Measurements from ENCODE around the gene TENT5C. TPM values are rescaled to one million over a fixed set of nuclear protein-coding genes. Genes with fewer than 3 reads are reported as not detected.

Gene TENT5C
- total RNA-seq, 1 experiment from 2014 or later, result 0.36 TPM

DNA sequence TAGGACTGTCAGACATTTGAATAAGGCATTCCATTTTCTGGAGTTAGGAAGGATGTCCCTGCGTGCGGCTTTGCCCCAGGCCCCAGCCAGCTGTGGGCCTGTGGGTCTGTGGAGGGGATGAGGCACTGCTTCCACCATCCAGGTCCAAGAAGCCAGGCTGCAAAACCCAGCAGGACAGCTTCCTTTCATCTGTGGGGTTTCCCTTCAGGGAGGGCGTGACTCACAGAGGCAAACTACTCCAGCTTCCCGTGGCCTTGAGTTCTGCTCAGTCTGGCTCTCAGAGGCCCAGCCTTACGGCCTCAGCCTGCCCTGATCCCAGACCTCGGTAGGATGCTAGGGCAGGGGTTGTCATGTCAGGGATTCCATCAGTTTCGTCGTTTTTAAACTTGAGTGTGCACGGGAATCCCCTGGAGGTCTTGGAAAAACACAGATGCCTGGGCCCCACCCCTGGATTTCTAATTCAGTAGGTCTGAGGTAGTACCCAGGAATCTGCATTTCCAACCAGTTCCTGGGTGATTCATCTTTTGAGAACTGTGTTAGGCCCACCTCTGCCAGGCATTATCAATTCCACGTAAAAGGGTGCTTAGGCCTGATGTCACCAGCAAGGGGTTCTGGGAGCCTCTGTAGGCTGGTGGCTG, 32.3 kb upstream of the TENT5C start:
- peak; percentile 27 for DNase-seq (ENCODE audit: low read depth)

DNA sequence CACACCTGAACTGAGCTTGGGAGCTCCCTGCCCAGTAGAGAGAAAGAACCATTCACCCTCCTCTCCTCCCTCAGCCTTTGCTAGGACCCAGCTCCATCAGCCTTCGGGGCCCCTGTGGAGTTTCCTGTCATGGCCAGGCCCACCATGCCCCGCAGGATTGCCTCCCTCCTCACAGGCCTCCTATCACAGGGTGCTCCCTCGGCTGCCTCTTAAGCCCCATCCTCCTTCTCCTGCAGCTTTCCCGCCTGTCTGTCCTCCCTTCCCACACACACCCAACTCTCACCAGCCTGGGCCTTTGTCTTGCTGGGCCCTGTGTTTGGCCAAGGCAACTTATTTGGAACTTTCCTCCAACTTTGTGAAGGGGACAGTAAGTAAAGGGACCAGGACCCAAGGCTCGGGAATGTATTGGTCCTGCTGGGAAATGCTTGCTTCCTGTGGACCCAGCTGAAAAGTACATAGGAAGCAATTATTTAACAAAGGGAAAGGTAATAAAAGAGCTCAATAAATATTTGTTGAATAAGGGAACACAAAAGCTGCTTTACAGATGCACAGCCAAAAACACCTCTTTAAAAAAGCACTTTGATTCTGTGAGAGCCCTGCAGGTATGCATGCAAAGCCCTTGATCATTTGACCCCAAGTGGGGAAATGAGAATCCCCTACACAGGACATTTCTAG, 31.6 kb upstream of the TENT5C start:
- DNase-seq (ENCODE audit: low read depth), result no peak

DNA sequence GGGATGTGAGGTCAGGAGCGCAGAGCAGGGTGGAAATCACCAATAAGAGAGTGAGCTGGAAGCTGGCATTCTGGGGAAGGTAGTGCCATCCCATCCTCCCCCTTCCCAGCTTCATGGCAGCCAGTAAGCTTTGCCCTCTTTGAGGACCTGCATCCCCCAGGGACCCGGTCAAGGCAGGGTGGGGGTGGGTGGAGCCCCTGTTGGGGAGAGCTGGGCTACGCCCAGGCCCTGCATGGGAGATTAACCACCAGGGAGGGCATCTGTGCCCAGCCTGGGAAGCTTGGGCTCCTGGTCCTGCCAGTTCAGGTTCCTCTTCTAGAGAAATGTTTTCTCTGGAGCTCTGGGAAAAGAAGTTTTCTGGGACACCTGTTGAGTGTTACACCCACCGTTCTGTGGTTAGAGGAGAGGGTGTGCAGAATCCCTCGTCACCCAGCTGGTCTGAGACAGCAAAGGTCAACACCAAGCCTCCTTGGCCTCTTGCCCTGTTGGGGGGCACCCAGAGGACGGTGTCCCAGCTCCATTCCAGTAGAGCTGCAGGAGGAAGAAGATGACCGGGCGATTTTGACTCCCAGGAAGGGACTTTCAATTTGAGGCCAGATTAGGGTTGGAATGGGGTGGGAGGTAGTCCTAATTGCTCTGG, 30.1 kb upstream of the TENT5C start:
- DNase-seq (ENCODE audit: low read depth), result no peak

DNA sequence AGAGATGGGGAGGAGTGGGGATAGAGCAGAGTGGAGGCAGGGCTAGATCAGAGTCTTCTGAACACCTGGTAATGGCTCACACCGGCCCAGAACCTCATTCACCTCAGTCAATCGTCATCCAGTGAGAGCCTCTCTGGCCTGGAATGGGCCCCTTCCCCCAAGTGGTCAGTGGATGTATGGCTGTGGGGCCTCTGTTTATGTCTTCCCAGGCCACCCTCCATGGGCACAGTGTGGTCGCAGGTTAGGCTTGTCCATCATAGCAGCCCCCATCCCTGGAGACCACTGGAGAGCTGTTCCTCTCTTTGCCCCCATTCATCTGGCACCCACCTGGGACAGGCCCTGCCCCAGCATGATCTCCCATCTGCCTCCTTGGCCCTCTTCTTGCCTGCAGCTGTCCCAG, 29.6 kb upstream of the TENT5C start:
- no peak for DNase-seq (ENCODE audit: low read depth)

DNA sequence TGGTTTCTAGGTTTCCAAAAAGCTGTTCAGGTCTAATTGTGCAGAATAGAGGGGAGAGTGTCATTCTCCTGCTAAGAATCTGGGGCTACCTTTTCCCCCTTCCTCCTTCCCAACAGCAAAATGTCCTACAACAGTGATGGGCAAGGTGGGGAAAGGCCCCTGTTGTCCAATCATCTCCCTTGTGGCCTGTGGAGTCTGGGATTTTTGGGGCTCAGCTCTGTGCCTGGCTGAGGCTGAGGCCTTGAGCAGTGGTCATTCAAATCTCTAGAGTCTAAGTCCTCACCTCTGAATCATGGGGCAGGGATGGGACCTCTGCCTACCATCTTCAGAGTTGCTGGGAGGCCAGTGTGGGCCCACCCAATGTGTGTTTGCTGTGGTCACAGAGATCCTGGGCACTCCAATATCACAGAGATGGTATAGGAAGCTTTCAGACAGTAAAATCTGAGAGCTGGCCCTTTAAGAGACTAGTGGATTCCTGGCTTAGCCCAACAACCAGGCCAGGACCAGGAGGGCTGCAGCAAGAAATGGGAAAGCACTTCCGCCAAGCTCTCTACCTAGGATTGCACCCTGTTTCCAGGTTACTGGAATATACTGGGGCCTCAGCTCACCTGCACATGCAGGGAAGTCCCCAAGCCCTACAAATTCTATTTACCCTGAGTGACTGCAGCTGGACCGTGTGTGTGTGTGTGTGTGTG, 28.5 kb upstream of the TENT5C start:
- no peak for DNase-seq (ENCODE audit: low read depth)

DNA sequence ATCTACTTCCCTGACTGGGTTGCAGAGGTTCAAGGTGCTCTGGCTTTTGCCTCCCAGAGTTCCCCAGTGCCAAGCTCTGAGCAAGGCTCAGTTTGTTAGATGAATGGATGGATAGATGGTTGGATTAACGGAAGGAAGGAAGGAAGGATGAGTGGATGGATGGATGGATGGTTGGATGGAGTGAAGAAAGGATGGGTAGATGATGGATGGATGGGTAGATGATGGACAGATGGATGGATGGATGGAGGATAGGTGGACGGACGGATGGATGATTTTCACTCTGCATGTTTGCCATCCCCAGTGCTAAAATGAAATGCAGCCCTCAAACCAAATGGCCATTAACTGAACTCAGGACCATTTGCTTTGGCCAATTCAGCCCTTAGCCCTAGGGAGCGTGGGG, 27.4 kb upstream of the TENT5C start:
- no peak for DNase-seq (ENCODE audit: low read depth)

DNA sequence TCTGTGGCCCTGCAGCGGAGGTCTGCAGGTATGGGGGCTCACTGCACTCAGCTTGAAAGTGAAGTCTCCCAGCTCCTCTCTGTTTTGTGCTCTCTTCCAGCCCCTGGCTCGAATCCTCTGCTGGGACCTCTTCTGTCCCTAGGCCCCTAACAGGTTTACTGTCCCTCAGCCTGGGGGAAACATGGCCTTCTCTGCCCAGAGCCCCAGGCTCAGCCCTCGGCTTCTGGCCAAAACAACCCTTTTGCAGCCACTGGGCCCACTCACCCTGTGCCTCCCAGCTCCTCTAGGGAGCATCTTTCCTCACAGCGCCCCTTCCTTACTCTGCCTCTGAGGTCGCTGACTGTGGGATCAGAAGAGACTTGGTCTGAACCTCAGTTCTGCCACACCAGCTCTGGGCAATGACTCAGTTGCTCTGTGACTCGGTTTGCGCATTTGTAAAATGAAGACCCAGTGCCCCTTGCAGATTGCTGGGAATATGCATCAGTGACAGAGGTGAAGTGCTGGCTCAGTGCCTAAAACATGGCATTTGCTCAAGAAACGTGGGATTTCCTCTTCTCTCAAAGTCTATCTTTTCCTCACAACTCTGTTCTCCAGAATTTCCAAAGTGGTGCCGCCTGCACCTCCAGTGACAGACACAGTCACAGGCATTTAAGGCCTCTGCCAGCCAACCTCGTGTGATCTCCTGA, 26.5 kb upstream of the TENT5C start:
- DNase-seq (ENCODE audit: low read depth), result no peak

DNA sequence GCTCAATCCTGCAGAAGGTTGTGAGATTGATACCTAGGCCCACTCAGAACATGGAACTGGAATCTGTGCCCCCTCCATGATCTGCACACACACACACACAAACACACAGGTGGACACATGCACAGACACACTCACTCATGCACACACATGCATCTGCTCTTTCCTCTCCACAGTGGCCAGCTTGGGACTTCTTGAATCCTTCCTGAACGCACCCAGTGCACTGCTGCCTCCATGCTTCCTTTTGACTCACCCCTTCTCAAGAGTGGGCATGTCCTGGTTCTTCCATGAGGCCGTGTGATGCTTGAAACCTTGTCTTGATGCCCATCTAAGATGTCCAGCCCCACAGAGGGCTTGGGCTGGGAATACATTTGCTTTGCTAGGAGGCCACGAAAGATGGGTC, 25.4 kb upstream of the TENT5C start:
- DNase-seq (ENCODE audit: low read depth), result no peak

DNA sequence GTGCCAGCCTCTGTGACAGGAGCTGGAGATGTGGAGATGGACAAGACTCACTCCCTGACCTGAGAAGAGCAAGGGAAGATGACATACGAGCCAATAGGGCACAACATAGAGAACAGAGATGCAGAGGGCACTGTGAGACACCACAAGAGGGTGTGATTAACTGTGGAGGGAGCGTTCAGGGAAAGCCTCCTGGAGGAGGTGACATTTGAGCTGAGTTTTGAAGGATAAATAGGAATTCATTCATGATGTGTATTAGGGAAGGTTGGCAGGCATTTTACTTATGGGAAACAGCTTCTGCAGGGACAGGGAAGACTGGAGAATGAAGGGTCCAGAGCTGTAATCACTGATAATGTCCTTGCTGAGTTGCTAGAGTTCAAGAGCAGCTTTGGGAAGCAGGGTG, 25.0 kb upstream of the TENT5C start:
- DNase-seq (ENCODE audit: low read depth), result no peak

DNA sequence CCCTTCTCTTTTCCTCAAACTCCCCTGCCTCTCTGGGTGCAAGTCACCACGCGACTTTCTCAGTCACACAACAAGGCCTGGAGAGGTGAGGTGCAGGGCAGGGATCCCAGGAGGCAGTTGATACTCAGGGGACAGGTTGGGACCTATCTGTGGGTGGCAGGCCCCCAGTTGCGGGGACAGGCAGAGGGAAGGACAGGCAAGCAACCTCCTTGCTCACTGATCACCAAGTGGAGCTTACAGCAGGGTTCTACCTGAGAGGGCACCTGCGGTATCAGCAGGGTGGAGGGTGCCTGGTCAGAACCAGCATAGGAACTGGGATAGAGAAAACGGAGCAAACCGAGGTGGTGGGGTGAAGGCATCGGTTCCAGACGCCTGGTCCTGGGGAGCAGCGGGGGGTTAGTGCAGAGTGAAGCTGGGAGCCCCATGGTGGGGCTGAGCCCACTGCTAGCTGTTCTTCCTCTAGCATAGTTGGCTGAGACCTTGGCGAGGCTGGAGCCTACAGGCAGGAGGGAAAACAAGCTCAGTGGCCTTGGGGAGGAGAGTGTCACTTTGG, 24.4 kb upstream of the TENT5C start:
- DNase-seq (ENCODE audit: low read depth), result no peak

DNA sequence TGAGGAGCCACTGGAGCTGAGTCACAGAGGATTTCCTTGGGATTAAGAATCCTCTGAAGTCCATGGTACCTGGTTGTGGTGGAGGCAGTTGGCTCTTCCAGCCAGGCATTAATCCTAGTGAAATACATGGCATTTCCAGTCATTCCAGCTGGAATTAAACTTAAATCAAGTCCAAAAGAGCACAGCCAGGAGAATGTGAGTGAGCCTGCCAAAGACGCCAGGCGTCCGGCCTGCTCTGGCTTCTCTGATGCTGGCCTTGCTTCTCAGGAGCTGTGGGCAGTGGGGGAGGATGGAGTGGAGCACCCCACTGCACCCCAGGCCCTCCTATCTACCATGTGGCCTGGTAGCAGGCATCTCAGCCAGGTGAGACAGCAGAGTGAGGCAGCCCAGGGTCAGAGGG, 23.4 kb upstream of the TENT5C start:
- no peak for DNase-seq (ENCODE audit: low read depth)

DNA sequence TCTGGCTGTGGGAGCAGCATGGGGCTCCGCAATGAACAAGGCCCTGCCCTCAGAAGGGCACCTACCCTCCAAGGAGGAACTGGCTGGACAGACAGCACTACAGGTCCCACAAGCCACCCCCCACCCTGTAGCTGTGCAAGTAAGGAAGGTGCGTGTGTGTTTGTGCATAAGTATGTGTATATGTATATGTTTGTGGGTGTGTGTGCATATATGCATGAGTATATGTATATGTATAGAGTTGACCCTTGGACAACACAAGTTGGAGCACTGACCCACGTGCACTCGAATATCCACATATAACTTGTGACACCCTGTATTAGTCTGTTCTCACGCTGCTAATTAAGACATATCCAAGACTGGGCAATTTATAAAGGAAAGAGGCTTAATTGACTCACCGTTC, 22.6 kb upstream of the TENT5C start:
- no peak for DNase-seq (ENCODE audit: low read depth)

DNA sequence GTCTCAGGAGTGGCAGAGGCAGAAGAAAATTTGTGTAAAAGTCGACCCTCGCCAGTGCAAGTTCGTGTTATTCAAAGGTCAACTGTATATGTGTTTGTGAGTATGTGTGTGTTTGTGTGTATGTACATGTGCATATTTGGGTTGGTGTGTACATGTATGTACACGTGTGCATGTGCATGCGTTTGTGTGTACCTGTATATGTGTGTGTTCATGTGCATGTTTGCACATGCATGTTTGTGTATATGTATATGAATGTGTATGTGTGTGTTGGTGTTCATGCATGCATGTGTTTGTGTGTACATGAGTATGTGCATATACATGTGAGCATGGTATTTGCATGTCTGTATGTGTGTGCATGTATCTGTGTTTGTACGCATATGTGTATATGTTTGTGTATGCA, 21.7 kb upstream of the TENT5C start:
- no peak for DNase-seq (ENCODE audit: low read depth)

DNA sequence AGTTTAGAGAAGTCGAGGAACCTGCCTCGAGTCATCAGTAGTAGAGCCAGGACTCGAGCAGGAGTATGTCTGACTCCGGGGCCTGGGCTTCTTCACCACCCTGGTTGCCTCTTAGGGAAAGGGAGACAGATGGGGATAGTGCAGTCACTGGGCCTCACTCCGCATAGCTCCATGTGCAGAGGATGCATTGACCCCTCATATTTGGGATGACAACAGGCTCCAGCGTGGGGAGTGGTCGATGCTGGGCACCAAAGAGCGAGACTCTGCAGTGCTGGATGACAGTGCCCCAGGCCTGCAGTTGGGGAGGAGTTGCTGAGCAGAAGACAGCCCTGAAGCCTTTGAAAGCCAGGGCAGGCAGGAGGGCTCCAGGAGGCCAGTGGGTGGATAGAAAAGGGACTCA, 20.8 kb upstream of the TENT5C start:
- no peak for DNase-seq (ENCODE audit: low read depth)

DNA sequence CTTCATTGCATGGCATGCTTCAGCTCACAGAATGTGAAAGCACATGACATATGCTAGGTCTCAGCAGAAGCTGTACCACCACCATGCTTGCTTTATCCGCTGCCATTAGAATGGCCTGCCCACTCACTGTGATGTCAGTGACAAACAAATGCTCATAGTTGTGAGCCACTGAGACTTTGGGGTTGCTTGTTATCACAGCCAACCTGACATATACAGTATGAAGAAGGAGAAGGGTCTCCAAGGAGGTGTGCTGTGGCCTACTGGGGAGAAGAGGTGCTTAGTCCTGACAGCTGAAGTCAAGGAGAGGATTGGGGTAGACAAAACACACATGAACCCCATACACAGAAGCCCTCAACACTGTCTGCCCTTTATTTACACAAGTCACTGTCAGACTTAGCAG, 19.5 kb upstream of the TENT5C start:
- no peak for DNase-seq (ENCODE audit: low read depth)

DNA sequence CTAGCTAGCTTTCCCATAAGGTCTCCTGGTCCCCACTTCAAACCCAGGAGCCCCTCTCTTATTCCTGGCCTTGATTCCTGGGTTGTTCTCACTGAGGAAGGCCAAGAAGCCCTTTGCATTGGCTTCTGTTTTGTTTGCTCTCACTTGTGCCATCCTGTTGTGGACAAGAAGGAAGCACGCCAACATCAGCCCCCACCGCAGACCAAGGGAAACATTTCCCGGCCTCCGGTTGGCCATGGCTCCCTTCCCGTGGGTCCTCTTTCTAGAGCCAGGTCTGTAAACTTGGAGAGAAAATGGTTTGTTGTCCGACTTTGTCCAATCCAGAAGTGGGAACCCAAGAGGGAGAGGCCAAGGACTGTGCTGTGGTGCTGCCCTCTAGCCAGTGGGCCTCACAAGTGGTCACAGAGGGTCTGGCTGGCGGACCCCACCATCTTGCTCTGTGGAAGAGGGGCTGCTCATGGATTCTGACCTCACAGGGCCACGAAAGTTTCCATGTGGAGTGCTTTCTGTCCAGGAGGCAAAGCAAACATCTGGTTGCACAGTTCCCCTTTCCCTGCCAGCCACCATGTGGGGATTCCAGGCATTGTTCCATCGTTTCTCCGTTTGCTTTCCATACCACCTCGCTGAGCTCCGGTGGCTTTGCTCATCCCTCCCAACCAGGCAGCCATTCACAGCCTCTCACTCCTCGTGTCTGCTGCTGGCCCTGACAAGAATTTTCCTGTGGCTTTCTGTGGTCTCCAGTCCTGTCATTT, 18.9 kb upstream of the TENT5C start:
- no peak for DNase-seq (ENCODE audit: low read depth)

DNA sequence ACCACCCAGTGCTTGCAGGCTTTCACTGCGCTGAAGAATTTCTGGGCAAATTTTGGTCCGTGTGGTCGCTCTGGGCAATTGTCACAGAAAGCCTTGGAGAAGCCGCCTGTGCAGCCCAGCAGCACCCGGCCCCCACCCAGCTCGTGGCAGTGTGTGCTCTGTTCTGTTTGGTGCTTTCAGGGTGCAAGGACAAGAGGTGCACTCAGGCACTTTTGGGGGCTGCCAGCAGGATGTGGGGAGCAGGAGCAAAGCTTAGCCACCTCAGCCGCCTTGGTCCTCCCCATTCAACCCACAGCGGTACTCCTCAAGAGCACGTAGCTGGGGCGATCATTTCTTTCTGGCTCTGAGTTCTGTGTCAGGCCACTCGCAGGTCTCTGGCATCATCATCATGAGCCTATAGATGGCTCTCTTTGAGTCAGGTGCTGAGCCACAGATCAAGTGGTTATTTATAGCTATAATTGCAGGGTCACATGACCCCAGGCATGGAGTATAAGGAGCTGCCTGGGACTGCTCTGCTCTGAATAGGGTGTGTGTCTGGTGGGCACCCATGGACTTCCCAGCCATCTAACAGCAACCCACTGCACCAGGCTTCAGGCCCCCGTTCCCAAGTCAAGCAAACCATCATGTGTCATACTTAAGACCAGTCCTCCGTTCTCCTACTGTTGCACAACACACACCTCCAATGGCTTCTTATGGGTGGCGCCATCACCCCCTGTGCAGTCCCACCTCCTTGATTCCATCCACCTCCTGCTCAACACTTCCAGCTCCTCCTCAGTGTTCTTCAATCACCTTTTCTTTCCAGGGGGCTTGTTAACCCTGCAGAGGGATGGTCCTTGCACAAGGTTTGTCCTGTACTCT, 18.1 kb upstream of the TENT5C start:
- DNase-seq (ENCODE audit: low read depth), result no peak

DNA sequence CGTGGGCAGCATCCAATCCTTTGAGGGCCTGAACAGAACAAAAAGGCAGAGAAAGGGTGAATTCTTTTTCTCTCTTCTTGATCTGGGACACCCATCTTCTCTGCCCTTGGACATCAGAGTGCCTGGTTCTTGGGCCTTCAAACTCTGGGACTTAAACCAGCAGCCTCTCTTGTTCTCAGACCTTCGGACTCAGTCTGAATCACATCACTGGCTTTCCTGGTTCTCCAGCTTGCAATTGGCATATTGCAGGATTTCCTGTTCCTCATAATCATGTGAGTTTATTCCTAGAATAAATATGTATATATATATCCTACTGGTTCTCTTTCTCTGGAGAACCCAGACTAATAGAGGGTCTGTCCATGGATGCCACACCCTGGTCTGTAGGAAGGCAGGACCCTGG, 16.3 kb upstream of the TENT5C start:
- DNase-seq (ENCODE audit: low read depth), result no peak

DNA sequence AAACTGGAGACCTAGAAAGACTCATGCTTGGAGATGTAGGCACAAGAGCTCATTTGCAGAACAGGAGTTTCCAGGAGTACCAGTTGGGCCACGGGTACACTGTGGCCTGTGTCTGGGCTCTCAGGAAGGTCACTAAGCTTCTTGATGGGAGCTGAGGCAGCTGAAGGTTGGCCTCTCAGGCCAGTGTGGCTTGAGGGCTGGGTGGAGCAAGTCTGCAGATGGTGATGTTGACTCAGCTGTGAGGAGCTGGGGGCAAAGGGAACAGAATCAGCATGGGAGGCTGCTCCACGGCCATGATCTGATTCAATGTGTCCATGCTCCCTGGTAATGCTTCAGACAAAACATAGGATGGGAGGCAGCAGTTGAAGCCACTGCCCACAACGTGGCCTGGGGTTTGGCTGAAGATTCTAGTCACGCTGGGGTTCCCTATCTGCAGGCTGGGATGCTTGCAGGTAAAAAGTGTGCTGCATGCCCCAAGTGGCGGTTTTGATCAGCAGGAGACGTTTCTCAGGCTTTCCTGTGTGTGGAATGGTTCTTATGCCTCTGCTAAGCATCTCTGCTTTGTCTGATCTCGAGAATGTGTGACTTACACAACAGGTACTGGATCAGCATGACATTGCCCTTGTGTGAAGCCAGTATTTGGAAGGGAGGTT, 15.4 kb upstream of the TENT5C start:
- peak; percentile 20 for DNase-seq (ENCODE audit: low read depth)

DNA sequence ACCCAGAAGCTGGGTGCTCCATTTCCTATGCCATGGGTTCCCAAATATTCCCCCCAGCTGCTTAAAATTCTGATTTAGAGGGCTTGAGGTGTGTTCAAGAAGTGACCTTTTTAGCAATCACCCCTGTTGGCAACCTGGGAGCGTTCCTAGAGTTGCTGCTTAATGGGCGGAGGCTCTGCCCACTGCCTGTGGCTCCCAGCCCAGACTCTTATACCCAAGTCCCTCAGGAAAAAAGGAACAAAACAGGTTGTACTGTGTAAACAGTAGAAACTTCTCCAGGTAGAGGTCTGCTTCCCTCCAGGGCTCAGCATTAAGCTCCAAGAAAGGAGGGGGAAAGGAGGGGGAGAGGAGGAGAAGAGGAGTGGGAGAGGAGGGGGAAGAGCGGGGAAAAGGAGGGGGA, 14.6 kb upstream of the TENT5C start:
- DNase-seq (ENCODE audit: low read depth), result no peak

Measured in RPMI7951 (cell line).